HEK293T (cell line): ENCODE data around the gene PCDHGA6.

ENCODE experiments used
- FOXM1 ChIP-seq: fragments of 450-650 bp; IDR thresholded peaks from 2 replicates; pipeline ENCODE4 v1.6.1; 2017; ENCODE audit warnings: mild to moderate bottlenecking, borderline replicate concordance
- L3MBTL2 ChIP-seq: fragments of 450-650 bp; conservative IDR thresholded peaks from 2 replicates; pipeline ENCODE4 v1.6.1; 2016; ENCODE audit warnings: mild to moderate bottlenecking
- NFRKB ChIP-seq: fragments of 450-650 bp; IDR thresholded peaks from 2 replicates; pipeline ENCODE4 v1.6.1; 2016; ENCODE audit warnings: mild to moderate bottlenecking, moderate library complexity
- SP1 ChIP-seq: fragments of 450-650 bp; IDR thresholded peaks from 2 replicates; pipeline ENCODE4 v1.6.1; 2017

- TF ChIP-seq L3MBTL2: no peak
- TF ChIP-seq FOXM1: no peak
- no peak for TF ChIP-seq SP1
- no peak for TF ChIP-seq NFRKB
Observed at GRCh38 chr5:141393267-141393666, 19.6 kb downstream of the PCDHGA6 start.
